ENCODE results near the gene EFCAB14. TPM values are rescaled to one million over a fixed set of nuclear protein-coding genes. Genes with fewer than 3 reads are reported as not detected.

Gene EFCAB14
- total and polyA plus RNA-seq, 10 of the 15 experiments (the other 5 are each of a cell fraction or from before 2014, with no cell fraction given): 7.8 to 66.0 (median 41.6) TPM

GRCh38 chr1:46654012-46654411, 64.9 kb downstream of the EFCAB14 start:
- Histone ChIP-seq H3K4me1 (ENCODE audit: control insufficient read depth, insufficient read depth, low read length) (peaks cover 7% of the 10 kb centered on the region), H2AFZ (ENCODE audit: control insufficient read depth, low read depth, low read length) (no peak overlapping the region), H3K27ac (ENCODE audit: control insufficient read depth, insufficient read depth) (no peak overlapping the region), H3K36me3 (ENCODE audit: control insufficient read depth in 2 of 2, insufficient read depth in 2 of 2, low read length in 1 of 2) (peaks cover 2 to 17% of the 10 kb centered on the region in 2 experiments), H3K27me3 (replicated peaks in 1 of 2; ENCODE audit: control insufficient read depth in 2 of 2, insufficient read depth in 2 of 2, low read length in 1 of 2) (no peaks in the 10 kb centered on the region), H3K4me3 (no peak overlapping the region), H4K20me1 (ENCODE audit: control insufficient read depth, insufficient read depth) (no peaks in the 10 kb centered on the region), H3K79me2 (ENCODE audit: control insufficient read depth, insufficient read depth, low read length) (no peaks in the 10 kb centered on the region), H3K9ac (ENCODE audit: control insufficient read depth, insufficient read depth, low read length) (no peak overlapping the region), H3K4me2 (ENCODE audit: control insufficient read depth, insufficient read depth) (no peak overlapping the region), H3K9me3 (replicated peaks; ENCODE audit: control insufficient read depth, insufficient read depth, low read length) (peaks cover 4% of the 10 kb centered on the region; the same call in 2 of the 3 replicates)
- ChIA-PET CTCF (no interaction called here), SMC1A (ENCODE audit: uncharacterized antibody, unreplicated experiment) (no interaction called here), POLR2A (no interaction called here), RAD21 (ENCODE audit: unreplicated experiment) (no interaction called here)
- WGBS (ENCODE audit: insufficient coverage, insufficient replicate concordance, low lambda C conversion rate, missing lambda C conversion rate): 100% methylated on average over 1 of the region's 1 CpG
- no peak for DNase-seq (ENCODE audit: low read depth, low spot score)
- TF ChIP-seq ZNF217 (IDR thresholded peaks at IDR 0.05): no peak
- no peak for TF ChIP-seq MEF2A (IDR thresholded peaks at IDR 0.05; ENCODE audit: insufficient read depth, low read depth, low read length)
- no peak for TF ChIP-seq SUZ12 (IDR thresholded peaks at IDR 0.05; ENCODE audit: unreplicated experiment)
- TF ChIP-seq POU2F2 (IDR thresholded peaks at IDR 0.05; ENCODE audit: borderline replicate concordance, low read depth, low read length): no peak
- no peak for TF ChIP-seq ATF2 (IDR thresholded peaks at IDR 0.05; ENCODE audit: low read length)
- TF ChIP-seq BCL11A (IDR thresholded peaks at IDR 0.05; ENCODE audit: low read depth, low read length): no peak
- TF ChIP-seq NFYA (IDR thresholded peaks at IDR 0.05; ENCODE audit: borderline replicate concordance, low read depth, low read length): no peak
- TF ChIP-seq NFYB (IDR thresholded peaks at IDR 0.05; ENCODE audit: insufficient read depth, low read depth, low read length): no peak
- no peak for TF ChIP-seq CTCF (IDR thresholded peaks at IDR 0.05 in 2 of 3, conservative IDR thresholded peaks at IDR 0.05 in 1 of 3; ENCODE audit: control insufficient read depth in 2 of 3, extremely low read depth in 1 of 3, insufficient read depth in 1 of 3, low read depth in 3 of 3, low read length in 3 of 3)
- TF ChIP-seq TCF3 (IDR thresholded peaks at IDR 0.05; ENCODE audit: borderline replicate concordance, insufficient read depth, low read depth, low read length): no peak
- no peak for TF ChIP-seq CBFB (IDR thresholded peaks at IDR 0.05; ENCODE audit: low read depth)
- no peak for TF ChIP-seq GABPA (IDR thresholded peaks at IDR 0.05; ENCODE audit: low read depth)
- no peak for TF ChIP-seq HCFC1 (IDR thresholded peaks at IDR 0.05; ENCODE audit: low read length)
- TF ChIP-seq MLLT1 (IDR thresholded peaks at IDR 0.05): no peak
- TF ChIP-seq JUND (IDR thresholded peaks at IDR 0.05; ENCODE audit: low read depth, low read length): no peak
- TF ChIP-seq NR2C2 (IDR thresholded peaks at IDR 0.05; ENCODE audit: borderline replicate concordance, control insufficient read depth, insufficient read length, low read depth): no peak
- TF ChIP-seq SIN3A (IDR thresholded peaks at IDR 0.05; ENCODE audit: low read depth, low read length): no peak
- no peak for TF ChIP-seq NR2C1 (IDR thresholded peaks at IDR 0.05)
- no peak for TF ChIP-seq ZBED1 (IDR thresholded peaks at IDR 0.05; ENCODE audit: borderline replicate concordance)
- in situ Hi-C loops (cut with MboI) (no loop called here), intact Hi-C loops (cut with micrococcal nuclease; ENCODE audit: unreplicated experiment) (no loop called here)
- ATAC-seq: no peak
- no TSS peak for BruUV-seq (replicated peaks)
- no peak for FAIRE-seq
